GM19438 (cell line): Measurements from ENCODE around the gene TBC1D22B.

Experiments
- ATAC-seq: cut with Tn5 transposase; IDR thresholded peaks from one replicate; pipeline ENCODE4 v1.9.1; 2021; ENCODE audit warnings: low read depth; ENCODE audit not compliant: unreplicated experiment

The TBC1D22B gene

DNA sequence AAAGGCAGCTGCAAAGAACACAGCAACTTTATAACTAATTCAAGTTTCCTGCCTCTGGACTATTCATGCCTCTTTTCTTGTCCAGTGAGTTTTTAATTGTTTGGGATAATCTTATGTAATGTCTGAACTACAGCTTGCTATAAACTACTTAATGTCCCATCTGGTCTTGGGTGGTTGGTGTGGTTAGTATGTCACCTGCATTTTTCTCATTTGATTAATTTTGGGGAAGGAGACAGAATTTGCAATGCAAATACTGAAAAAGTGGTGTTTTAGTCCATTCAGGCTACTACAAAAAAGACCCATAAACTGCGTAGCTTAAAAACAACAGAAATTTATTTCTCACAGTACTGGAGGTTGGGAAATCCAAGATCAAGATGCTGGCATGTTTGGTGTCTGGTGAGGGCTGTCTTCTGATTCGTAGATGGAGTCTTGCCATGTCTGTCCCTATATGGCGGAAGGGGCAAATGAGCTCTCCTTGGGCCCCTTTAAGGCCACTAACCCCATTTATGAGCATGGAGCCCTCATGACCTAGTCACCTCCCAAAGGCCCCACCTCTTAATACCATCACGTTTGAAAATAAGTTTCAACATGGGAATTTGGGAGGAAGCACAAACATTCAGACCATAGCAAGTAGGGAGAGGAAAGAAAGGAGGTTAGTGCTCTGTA, 118.6 kb downstream of the TBC1D22B start:
- no peak for ATAC-seq

DNA sequence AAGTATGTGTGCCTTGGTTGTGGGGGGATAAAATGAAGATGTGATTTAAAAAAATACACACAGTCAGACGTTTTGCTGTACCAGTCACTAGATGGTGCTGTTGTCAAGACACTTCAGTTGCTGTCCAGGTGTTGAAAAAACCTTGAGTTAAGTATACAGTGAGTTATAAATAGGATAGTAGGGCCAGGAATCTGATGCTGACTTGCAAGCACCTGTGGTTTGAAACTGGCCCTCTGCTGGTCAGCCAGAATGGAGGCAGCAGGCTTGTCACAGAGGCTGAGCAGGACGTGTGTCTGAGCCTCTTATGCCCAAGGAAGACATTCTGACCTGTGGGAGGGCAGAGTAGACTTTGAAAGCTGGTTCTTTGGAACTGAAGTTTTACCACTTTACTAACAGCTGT, 124.0 kb downstream of the TBC1D22B start:
- no peak for ATAC-seq
